GM18870 (cell line): ENCODE results near the gene ZNF236.

Experiments used
- ATAC-seq: cut with Tn5 transposase; IDR thresholded peaks from one replicate; pipeline ENCODE4 v1.9.1; 2021; ENCODE audit warnings: moderate library complexity; ENCODE audit not compliant: unreplicated experiment

ZNF236 gene

DNA sequence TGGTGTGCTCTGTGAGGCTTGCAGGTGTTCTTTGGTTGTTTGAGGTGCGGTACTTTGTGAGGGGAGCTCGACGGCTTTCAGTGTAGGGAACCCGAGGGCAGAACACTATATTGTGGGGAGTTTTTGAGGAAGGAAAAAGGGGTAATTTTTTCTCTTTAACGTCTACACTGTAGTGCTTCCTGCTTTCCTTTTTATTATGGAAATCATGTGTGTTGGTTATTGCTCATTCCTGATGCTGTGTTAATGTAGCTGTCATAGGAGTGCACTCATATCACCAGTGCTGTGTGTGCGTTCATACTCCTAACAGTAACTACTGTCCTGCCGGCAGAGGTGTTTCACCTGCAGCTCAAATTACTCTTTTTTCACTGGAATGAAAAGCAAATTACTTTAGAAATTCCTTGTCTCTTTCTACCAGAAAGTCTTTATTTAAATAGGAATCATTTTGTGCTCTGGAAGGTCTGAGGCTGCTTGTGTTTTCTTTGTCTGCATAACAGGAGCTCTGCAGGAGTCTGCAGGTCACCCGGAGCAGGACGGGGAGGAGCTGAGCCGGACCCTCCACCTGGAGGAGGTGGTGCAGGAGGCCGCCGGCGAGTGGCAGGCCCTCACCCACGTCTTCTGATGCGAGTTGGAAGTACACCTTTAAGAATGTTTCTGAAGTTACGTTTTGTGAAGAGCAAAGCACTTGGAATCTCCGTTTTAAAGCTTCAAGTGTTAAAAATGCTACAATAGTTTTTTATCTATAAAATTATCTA is 145.5 kb downstream of the ZNF236 start:
- no peak for ATAC-seq

DNA sequence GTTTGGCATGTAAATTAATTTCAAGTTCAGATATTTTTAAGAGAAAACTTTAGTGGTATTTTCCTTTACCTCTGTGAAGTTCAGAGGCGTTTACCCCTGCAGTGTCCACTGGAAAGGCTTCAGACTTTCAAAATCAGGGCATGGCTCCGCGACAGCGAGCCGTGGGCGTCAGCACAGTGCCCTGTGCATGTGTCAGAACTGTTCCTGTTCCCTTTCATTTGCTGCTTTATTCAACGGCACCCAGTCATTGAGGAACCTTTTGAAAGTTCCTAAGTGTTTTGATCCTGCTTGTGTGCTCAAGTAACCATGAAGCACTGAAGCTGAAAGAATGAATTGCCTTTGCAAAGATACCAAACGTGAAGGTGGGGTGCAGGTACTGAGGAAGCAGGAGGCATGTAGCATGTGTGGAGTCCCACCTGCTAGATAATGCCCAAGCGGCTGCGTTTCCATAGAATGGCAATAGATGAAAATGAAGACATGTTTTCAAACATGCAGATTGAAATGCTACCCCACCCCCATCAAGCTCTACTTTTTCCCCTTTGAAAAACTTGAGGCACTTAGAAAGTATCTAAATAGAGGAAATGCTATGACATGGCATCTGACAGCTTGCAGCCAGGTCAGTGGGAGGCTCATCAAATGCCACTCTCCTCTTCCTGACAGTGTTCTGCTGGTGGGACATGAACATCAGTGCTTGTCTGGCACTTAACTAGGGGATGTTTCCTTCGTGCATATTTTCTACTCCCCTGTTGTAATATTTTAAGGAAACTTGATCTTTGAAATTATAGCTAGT is 148.6 kb downstream of the ZNF236 start:
- no peak for ATAC-seq

DNA sequence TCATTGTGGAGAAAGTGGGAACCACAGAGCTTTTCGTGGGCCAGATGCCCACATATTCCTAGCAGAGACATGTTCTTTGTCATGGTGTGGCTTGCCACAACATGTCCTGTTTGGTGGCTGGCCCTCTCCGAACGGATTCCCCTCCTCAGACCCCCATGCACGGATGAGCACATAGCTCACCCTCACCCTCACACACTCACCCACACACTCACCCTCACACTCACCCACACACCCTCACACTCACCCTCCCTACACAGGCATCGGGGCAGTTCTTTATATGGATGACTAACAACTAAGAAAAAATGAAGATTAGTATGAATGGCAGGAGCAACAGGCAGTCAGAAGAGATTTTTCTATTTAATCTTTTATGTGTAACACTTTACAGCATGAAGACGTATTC is 149.9 kb downstream of the ZNF236 start:
- ATAC-seq: no peak

DNA sequence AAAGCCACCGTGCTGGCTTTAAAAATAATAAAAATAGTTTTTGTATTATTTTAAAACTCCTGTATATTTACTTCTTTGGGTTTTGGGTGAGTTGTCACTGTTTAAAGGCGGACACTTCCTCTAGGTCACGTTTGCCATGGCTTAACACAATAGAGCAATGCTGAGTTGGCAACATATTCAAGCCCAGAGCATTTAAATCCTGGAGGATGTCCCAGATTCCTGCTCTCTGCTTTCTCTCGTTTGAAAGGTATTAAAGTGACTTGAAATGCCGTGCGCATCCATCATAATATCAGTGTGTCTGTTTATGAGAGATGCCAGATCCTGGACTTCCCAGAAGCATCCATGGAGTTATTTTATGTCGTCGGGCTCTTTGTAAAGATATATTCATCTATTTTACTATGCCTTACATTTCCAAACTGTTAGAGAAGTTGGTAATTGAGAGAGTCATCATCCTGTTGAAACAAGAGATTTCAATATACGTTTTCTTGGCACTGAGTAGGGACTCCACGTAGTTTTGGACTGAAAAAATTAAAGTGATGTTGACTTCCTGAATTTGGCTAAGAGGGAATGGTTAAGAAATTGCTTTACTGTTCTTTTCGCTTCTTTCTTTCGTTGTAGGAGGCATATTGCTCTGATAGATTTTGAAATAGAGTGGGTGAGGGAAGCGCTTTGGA is 150.6 kb downstream of the ZNF236 start:
- ATAC-seq: no peak

DNA sequence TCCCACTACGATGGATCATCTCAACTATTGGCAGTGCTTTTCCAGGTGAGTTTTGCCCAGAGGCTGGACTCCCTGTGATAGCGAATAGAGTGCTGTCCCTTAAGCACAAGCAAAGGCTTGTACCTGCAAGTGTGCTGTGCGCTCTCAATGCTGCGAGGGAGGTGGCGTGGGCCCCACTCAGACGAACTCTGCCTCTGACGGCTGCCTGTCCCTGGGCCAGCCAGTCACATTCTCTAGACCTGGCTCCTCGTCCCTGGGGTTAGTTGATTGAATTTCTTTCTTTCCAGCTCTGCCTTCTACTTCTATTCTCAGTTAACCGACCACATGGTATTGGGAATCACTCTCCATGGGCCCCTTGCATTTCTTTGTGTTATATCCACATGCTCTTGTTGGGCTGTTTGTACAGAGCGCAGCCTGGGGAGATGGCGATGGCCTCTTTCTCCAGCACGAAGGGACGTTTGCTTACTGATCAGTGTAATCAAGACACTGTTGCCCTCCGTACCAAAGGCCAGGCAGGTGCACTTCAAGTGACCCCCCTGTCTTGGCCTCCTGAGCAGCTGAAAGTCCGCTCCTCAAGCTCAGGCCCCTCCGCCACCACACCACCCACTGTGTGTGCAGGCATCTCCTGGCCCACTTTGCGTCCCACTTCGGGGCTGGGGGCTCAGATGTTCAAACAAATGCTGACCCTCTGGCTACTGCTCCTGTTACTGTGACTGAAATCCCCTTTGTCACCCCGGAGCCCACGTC is 151.3 kb downstream of the ZNF236 start:
- no peak for ATAC-seq

DNA sequence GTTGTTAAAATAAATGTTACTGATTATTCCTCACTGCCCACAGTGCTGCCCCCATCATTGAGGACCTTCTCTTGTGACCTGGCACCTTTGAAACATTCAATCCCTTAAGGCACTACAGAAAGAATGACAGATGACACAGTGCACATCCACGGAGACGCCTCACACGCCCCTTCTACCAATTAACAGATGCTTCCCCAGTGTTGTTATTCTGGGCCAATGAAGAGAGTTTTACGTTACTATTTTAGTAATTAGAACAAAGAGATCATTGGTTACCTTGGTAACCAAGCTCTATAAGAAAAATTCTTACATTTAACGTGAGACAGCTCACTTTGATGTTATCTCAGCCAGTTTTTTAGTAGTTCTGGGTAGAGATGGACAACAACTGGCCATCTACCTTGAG is 152.0 kb downstream of the ZNF236 start:
- ATAC-seq: no peak

DNA sequence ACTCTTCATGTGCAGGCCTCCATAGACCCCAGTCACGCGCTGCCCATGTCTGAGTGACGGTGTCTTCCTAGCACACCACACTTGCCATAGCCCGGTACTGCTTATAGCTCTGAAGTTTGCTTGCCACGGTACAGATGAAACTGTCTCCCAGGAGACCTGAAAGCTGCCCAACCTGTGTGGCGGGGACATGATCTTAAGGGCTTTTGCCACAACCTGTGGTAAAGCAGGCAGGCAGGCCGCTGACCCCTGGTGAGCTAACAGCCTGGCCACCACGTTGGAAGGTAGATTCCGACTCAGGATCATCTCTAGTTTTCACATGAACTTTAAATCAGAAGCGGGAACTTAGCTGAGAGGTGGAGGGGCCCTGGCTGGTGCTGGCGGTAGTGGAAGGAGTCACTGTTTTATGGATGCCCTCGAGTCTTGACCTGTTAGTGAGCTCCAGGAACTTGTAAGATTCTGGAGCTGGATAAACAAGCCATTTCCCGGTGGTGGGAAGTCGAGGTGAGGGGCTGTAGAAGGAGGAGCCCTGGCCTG is 153.3 kb downstream of the ZNF236 start:
- no peak for ATAC-seq

DNA sequence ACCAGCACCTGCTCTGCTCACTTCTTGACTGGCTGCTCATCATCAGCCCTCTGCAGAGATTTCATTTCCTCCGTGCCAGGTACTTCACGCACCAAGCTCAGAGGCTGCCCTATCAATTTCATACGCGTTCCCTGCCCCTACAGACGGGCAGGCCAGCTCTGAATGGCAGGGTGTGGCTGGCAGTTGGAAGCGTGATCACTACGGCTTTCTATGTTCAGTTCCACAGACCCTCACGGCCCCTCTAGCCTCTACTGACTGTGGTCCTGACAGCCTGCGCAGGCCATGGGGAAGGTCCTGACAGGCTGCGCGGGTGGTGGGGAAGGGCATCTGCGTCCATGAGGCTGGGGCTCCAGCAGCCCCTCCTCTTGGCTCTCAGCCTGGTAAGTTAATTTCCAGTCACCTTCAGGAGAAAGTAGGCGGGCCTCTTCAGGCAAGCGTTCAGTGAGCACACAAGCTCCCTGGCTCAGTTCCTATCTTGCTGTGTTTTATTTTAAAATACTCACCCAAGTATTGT is 154.8 kb downstream of the ZNF236 start:
- ATAC-seq: no peak

DNA sequence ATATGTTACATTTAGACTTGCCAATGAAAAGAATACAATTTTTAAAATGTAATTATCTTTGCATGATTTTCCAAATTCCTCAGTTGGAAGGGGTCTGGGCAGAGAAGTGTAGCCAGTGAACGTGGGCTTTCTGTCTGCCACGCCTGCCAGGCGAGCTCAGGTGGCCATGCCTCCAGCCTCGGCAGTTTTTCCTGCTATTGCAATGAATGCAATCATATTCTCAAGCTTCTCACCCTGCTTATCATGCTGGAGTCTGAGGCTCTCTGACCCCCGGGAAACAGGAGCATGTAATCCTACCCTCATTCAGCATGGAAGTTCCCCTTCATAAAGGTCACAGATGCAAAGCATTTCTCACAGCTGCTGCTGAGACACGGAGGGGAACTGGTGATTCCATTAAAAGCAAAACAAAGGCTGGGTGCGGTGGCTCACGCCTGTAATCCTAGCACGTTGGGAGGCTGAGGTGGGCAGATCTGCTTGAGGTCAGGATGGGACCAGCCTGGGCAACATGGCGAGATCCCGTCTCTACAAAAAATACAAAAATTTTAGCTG is 155.4 kb downstream of the ZNF236 start:
- no peak for ATAC-seq

DNA sequence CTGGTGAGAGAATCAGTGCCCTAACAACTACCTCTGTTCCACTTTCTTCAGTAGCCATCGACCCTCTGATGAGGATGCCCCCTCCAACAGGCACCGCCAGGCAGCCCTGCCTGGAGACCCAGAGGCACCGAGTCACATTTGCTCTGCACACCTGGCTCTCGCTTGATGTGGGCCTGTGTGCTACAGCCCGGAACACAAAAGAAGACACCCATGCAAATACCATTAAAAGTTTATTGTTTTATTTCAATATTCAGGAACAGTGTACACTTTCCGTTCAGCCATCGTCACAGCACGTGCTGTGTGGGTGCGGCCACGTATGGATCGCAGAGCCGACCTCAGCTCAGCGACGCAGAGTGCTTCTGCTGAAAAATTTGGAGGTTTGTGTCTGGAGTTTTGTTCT is 156.3 kb downstream of the ZNF236 start:
- ATAC-seq: no peak

DNA sequence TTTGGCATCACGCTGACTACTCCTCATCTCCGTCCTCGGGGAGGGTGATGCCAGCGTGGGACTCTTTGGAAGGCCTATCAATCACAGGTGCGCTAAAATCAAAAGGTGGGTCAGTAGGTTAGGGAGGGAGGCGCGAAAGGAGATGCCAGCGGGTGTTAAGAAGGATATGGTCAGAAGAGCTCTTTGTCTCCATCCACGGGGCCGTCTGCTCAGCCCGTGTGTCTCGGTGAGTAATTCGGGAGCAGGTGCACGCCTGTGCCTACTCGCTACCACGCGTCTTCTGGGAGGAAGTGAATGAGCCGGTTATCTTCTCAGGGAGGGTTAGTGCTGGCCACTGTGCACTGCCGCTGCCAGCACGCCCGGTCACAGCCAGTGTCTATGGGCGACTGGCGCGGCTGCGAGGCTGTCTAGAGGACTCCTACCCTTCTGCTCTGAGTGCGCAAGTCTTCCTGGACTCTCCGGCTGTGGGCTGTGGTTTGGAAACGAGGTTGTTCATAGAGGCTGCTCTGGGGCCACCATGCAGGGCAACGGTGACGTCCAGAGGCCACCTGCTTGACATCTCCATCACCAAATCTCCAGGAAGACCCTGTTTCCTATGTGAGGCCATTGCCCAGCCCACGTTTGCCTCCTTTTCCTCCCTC is 156.9 kb downstream of the ZNF236 start:
- ATAC-seq: no peak

DNA sequence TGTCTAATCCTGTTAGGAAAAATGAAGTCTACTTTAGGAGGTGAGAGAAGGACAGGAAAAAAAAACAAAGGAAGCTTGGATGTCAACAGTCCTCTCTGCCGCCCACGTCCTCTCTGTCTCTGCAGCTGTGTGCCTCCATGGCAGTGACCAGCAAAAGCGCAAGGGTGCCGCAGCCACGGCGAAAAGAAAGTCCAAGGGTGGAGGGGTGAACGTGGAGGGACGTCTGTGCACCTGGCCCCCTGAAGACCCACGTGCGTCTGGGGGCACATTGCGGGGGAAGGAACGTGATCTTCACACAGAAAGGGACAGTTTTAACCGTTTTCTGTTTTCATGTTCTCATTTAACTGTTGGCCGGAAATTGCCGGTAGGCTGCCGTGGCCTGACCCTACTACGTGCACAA is 157.5 kb downstream of the ZNF236 start:
- ATAC-seq: no peak

DNA sequence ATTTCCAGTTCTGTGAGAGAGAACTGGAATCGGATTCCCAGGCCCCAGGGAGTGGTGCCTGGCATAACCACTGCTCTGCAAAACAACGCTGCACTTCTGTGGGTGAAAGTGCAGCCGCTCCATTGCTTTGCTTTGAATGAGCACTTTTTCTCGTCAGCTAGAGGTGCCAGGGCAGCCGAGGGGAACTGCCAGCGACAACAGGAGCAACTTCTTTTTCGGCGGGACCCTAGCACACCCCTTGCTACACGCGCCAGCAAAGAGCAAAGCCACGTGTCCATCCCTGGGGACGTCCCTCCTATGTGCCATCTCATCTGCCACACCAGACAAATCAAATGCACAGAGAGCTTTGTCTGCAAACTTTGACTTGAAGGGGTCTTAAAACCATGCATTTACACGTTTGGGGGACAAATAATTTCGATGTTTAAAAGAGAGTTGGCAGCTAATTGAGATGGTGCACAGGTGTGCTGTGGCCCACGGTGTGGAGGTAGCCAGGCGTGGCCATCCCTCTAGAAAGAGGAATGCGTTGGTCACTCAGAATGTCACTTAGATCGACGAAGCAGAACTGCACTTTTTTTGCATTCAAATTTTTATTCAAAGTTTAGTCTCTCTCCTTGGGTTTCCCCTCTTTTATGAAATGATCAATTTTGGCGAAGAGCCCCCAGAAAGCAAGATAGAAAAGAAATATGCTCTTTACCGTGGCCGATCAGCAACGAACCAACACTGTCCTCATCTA is 158.5 kb downstream of the ZNF236 start:
- peak; percentile 25 for ATAC-seq

DNA sequence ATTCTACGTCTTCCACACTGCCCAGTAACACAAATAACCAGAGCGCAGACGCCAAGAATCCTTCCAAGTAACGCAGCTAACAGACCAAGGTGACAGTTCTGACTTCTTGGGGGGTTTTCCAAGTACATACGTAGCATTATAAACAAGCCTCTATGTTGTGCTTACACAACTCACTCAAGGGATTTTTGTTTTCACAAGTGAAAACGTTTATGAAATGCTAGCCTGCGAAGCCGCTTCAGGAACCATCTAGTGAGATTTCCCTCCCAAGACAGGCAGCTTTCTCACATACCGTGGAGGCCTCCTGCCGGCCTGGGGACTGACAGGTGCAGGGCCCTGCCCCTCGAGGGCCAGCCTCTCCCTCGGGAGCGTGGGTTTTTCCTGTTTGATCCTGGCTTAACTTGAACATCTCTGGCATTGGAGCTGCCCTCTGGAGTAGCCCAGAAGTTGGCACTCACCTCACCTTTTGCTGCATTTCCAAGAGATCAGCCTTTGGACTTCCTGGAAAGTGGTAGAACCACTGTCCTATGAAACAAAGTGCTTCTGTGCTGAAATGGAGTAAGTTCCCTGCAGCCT is 159.1 kb downstream of the ZNF236 start:
- peak; percentile 59 for ATAC-seq

DNA sequence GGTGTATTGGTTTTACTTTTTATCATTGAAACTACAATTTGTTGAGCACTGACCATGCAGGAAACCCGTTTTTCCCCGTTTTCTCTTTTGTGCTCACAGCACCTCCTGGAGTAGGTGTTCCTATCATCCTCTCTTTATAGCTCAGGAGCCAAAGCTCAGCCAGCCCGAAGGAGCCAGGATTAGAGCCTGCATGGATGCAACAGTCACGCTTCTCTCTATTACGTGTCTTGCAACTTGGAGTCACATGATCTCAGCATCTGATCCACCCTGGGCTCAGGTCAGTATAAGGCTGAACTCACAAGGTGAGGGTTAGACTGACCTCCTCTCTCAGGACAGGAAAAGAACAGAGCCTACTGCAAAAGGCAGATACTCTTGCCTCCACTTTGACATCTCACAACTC is 159.7 kb downstream of the ZNF236 start:
- ATAC-seq: no peak

DNA sequence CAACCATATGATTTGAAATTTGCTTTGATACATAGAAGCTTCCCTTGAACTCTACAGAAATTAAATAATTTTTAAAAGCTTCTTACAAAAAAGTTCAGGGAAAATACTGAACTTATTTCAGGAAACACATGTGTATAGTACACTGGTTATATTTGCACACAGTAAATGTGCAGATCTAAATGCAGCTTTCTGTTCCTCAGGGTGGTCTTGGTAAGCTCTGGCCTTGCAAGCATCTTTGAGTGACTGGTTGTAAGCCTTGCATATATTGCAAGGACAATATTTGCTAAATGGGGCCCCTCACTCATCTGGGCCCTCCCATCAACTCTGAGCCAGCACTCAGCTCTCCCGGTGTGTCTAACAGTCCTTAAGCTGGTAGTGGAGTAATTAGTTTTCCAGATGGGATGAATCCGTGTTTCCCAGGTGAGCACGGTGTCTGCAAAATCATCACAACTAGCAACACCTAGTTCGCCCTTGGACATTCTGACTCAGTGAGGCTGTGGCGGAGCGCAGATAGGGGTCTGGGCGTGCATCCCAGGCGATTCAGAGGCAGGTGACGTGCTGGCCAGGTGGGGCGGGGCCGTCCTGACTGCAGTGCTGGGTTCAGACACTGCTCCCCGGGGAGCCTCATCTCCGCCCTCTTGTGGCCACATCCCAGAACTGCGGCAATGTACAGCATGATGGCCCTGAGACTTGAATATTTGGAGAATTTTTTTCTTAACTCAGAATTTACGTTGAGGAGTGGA is 160.7 kb downstream of the ZNF236 start:
- ATAC-seq: peak; percentile 75

DNA sequence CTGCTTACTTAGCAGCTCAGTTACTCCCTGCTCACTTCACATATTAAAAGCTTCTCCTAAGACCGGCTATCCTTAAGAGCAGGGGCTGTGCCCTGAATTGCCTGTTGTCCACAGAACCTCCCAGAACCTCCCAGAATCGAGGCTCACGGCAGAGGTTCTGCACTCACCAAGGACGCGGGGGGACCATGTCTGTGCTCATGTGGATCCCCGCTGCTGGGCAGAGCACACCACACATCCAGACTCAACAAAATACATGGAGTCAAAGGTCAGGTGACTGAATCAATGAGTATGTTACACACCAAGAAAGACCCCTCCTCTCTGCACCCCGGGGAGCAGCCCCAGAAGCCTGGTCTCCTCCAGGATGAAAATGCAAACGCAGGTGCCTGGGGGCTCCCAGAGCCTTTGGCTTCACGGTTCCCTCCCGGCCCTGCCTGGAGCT is 161.3 kb downstream of the ZNF236 start:
- no peak for ATAC-seq
